ENCODE results near the gene DNAJC4.

GRCh38 chr11:64203421-64204079 is 26.8 kb upstream of the DNAJC4 start:
- TF ChIP-seq EZH2 (IDR thresholded peaks at IDR 0.05) (no peak), POLR2AphosphoS5 (IDR thresholded peaks at IDR 0.05; ENCODE audit: borderline replicate concordance, low read depth, low read length) (no peak)
